ENCODE results near the gene RRP8.

GRCh38 chr11:6608726-6609501 lies 5.5 kb upstream of the RRP8 start:
- TF ChIP-seq CTCF (conservative IDR thresholded peaks at IDR 0.05): no peak
- no peak for TF ChIP-seq EZH2 (IDR thresholded peaks at IDR 0.05; ENCODE audit: low read depth)
